Stimulated activated CD8-positive, alpha-beta memory T cell treated with anti-CD3 and anti-CD28 coated beads, Interleukin-2, amount 100 ng/mL, for 1 hour (primary cell): Measurements from ENCODE around the gene CMTM3.
"Not testable (repeated sequence)": the region's sequence is repeated elsewhere in the genome, so short reads cannot be mapped to it uniquely, and the experiment has no call there.

Experiments used
- DNase-seq, 2 donors: peaks; one replicate each; pipeline ENCODE4 v3.0.0-alpha.2; 2020; ENCODE audit warnings: low read depth in 2 of 2

CMTM3 gene

GRCh38 chr16:66661210-66661560, 56.7 kb downstream of the CMTM3 start:
- DNase-seq, result no peak

- DNase-seq, result not testable (repeated sequence)
These were observed 57.3 kb downstream of the CMTM3 start for GRCh38 chr16:66661671-66662346.

- no peak for DNase-seq
These were observed 58.1 kb downstream of the CMTM3 start for GRCh38 chr16:66662445-66663194.
